Stimulated activated CD8-positive, alpha-beta memory T cell treated with anti-CD3 and anti-CD28 coated beads, Interleukin-7, amount 100 ng/mL, for 1 hour (primary cell): ENCODE results near the gene CIAO2A.
A peak's percentile ranks its signal among the peaks of the same experiment; 100 is the strongest.
"Not testable (repeated sequence)": the region's sequence is repeated elsewhere in the genome, so short reads cannot be mapped to it uniquely, and the experiment has no call there.

Source experiments
- DNase-seq, 2 donors: peaks; one replicate each; pipeline ENCODE4 v3.0.0-alpha.2; 2020; ENCODE audit warnings: low read depth in 2 of 2

CIAO2A gene

DNA sequence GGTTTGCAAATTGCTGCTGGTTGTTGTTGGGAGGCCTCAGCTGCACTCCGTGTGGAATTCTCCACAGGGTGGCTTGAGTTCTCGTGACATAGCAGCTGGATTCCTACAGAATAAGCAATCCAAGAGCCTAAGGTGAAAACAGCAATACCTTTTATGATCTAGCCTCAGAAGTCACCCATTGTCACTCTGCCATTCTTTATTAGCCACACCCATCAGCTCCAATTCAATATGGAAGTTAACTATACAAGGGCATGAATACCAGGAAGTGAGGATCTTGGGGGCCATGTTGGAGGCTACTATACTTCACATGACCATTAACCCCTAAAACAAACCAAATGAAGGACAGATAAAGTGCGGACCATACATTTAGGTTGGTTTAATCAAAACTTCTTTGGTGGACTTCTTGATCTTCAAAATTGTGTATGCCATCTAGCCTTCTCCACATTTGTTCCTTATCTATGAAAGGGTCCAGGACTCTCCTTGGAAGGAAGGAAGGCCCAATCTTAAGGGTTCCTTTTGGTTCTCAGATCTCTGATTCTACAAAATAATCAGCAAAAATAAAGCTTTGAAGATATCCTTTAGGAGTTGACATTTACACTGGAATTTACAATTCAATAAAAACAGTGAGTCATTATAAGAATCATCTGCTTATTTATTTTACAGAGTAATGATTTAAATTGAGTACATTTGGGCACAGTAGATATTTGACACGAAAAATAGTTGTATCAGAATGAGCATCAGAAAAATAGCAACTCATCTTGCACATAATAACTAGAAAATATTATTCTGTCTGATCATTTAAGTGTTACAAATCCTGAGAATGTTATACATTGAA, 21.5 kb downstream of the CIAO2A start:
- DNase-seq, result no peak

DNA sequence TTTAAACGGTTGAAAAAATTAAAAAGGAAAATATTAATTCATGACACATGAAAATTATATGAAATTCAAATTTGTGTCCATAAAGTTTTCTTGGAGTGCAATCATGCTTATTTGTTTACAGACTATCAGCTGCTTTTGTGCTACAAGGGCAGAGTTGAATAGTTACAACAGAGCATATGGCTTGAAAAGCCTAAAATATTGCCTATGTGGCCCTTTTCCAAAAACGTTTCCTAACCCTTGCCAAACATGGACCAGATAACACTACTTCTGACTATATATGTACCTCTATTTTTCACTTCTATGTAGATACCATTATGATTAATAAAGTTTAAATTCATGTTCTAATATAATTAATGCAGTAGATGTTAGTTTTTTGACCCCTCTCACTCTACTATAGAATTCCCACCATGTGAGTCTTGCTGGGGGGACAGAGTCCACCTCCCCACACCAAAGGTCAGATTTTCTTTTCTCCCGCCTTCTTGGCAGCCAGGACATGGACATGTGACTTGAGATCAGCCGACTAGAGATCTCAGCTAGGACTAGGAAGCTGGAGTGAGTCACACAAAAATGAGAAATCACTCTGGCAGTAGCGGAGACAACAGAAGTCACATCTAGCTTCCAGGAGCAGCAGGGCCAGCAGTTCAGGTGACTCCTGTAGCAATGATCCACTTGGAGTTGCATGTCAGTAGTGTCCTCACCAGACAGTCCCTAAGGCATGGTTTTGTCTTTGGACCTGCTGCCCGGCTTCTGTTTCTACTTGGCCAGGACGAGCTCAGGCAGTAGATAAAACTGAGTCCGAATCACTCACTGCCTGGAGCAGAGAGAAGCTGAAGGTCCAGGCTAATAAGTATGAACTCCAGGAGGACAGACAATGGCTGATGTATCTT, 22.4 kb downstream of the CIAO2A start:
- DNase-seq, result no peak

DNA sequence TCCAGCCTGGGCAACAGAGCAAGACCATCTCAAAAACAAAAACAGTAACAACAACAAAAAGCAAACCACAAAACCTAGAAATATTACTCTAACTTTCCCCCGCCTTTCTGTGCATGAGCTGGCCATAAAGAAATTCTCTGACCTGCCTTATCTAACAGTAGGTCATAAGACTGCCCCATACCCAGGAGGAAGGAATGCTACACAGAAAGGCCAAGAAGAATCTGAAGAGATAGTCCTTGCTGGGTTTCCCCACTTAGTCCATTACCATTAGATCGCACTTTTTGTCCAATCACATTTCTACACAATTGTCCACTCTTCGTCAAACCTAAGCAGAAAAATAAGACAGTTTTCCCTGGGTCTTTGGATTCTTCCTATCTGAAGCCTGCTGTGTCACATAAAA, 23.5 kb downstream of the CIAO2A start:
- DNase-seq, result no peak

DNA sequence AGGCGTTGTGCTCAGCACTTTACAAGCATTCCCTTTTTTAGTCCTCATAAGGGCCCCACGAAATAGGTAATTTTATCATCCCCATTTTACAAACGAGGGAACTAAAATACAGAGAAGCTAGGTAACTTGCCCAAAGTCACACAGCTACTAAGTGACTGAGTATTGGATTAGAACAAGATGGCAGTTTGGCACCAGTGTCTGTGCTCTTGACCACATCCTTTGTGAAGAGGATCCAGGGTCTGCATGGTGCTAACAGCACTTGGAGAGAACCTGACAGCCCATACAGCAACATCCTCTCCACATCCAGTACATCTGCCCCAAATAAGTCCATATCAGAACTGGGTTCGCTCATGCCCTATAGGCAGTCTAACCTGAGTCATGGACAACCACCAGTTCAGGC, 25.5 kb downstream of the CIAO2A start:
- DNase-seq, result no peak

DNA sequence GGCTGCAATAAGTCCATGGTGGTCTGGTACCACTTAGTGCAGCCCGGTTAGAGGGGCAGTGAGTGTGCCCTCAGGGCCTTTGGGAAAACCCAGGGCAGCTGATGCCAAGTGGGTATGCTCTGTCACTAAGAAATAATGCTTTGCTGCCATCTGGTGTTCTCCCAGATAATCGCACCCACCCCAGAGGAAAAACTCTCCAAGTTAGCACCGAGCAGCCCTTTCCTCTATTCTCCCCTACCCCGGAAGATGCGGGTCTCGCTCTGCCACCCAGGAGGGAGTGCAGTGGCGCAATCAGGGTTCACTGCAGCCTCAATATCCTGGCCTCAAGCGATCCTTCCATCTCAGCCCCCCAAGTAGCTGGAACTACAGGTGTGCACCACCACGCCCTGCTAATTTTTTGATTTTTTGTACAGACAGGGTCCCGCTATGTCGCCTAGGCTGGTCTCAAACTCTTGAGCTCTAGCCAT, 26.0 kb downstream of the CIAO2A start:
- DNase-seq, result peak; percentile 35 to 36

DNA sequence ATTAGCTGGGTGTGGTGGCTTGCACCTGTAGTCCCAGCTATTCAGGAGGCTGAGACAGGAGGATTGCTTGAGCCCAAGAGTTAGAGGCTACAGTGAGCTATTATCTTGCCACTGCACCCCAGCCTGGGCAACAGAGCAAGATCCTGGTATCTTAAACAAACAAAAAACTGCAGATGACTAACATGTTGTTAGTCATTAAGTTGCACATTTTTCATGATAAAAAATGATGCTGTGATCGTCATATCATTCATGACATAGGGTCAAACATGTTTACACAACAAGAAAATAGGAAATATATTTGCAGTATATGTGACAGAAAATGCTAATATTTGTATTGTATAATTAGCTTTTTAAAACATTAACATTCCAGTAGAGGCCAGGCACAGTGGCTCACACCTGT, 27.2 kb downstream of the CIAO2A start:
- DNase-seq, result no peak

DNA sequence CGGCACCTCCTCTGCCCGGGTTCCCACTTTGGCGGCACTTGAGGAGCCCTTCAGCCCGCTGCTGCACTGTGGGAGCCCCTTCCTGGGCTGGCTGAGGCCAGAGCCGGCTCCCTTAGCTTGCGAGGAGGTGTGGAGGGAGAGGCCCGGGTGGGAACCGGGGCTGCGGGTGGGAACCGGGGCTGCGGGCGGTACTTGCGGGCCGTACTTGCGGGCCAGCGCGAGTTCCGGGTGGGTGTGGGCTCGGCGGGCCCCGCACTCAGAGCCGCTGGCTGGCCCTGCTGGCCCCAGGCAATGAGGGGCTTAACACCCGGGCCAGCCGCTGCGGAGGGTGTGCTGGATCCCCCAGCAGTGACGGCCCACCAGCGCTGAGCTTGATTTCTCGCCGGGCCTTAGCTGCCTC, 32.9 kb downstream of the CIAO2A start:
- DNase-seq, result no peak

DNA sequence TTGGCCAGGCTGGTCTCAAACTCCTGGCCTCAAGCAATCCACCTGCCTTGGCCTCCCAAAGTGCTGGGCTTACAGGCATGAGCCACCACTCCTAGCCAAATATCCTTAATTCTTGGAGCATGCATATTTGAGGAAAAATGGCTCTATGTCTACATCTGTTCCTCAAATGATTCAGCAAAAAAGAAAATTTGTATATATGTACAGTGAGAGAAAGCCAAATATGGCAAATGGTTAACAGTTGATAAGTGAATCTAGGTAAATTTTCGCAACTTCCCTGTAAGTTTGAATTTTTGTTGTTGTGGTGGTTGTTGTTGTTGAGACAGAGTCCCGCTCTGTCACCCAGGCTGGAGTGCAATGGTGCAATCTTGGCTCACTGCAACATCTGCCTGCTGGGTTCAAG, 34.5 kb downstream of the CIAO2A start:
- DNase-seq, result not testable (repeated sequence)

DNA sequence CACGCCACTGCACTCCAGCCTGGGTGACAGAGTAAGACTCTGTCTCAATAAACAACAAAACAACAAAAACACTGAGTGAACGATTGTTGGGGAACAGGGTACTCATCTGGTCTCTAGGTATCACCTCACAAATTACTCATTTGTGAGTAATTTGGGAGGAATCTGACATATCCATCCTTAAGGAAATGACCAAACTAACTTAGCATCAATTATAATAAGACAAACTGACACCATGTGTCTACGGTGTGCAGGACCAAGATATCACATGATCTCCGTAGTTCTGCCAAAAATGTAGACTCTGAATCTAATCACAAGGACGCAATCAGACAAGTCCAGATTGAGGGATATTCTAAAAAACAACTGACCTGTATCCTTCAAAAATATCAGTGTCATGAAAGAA, 35.4 kb downstream of the CIAO2A start:
- no peak for DNase-seq

DNA sequence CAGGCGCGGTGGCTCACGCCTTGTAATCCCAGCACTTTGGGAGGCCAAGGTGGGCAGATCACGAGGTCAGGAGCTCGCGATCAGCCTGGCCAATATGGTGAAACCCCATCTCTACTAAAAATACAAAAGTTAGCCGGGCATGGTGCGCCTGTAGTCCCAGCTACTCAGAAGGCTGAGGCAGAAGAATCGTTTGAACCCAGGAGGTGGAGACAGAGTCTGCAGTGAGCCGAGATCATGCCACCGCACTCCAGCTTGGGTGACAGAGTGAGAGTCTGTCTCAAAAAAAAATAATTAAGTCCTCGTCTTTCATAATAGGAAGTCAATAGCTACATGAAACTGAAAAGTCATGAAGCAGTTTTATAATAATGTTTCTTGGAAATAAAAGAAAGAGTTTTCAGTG, 40.0 kb downstream of the CIAO2A start:
- not testable (repeated sequence) for DNase-seq

DNA sequence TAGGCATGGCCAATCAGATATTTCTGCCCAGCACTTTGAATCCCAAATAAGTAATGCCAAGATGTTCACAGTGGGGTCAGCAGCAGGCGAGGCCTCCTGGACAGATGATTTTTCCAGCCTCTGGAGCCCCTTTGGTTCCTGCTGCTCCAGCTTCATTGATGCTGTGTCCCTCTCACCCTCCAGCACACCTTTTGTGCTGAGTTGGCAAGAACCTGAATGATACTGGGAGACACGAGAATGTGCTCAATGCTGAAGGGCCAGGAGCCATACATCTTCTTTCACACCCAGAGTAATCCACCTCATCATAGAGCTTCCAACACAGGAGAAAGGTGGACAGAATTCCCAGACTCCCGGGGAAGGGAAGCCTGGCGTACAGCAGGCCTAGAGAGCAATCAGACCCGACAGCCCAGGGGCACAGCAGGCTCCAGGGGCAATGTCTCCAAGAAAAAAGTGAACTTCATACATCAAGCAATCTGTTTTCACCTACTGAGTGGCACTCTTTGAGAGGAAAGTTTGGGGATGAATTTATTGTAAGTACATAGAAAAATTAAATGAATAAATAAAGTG, 40.6 kb downstream of the CIAO2A start:
- no peak for DNase-seq

DNA sequence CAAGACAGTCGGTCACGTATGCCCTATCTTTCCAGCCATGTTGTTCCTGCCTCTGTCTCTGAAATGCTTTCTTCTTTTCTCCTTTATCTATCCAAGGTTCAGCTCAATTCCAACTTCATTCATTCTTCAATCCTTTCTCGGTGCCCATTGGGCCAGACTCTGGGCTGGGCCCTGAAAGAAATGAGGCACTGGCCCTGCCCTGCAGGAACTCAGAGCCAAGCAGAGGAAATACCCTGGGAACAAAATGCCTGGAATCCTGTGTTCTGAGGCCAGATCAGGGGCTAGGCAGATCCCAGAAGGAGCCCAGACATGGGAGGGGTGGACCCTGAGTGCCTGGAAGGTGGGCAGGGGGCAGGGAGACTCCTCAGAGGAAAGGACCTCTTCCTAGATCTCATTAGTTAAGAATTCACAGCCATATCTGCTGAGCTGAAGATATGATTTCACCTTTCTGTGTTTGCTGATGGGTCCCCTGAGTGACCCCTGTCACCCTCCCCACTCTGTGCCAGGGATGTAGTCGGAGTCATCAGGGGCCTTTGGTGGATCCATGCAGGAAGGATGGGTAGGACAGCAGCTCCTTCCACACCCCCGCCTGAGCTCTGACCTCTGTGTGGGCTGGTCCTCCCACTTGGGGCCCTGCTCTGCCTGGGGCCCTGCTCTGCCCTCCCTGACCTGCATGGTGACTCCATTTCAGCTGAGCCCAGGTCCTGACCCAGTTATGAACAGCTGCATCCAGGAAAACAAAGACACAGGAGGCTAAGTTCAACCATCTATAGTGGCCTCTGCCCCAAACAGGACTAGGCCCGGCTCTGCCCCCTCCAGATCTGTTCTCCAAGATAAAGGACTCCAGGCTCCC, 42.0 kb downstream of the CIAO2A start:
- no peak for DNase-seq

DNA sequence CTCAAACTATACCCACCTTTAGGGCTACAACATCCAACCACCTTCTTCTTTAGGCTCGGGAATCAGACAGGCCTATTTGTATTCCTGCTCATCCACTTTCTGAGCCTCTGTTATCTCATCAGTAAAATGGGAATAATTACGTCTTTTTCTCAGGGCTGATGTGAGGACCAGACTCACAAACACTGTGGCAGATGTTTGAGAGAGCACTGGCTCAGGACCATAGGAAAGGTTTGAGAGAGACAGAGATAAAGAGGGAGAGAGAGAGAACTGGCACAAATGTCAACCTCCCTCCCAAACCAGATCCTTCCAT, 42.6 kb downstream of the CIAO2A start:
- no peak for DNase-seq

DNA sequence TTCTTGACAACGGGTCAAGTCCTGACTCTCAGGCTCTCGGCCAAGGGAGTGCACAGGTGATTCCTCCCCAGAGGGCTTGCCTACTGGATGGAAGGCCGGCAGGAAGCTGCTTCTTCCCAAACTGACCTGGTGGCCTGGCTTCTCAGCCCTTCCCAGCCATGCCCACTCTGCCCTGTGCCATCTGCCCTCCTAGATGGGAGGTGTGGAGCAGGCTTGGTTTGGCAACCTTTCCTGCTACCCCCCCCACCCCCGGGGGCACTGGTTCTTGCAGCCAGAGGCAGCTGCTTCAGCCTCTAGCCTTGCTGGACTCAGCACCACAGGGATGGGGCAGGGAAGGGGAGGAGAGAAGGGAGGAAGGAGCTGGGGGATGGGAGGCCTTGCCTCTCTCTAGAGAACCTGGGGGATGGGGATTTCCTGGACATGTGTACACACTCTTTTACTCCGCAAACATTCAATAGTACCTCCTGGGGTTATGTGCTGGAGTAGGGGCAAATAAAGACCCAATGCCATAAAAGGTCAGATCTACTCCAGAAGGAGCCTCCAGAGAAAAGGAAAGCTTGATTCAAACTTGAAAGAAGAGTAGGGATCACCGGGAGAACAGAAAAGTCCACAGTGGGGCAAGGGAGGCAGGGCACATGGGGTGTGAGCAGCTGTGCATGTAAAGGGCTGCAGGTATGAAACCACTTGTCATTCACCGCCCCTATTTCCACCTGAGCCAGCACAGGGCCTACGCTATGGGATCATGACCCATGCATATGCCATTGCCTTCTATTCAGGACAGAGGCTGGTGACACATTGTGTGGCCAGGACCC, 43.2 kb downstream of the CIAO2A start:
- DNase-seq, result no peak

DNA sequence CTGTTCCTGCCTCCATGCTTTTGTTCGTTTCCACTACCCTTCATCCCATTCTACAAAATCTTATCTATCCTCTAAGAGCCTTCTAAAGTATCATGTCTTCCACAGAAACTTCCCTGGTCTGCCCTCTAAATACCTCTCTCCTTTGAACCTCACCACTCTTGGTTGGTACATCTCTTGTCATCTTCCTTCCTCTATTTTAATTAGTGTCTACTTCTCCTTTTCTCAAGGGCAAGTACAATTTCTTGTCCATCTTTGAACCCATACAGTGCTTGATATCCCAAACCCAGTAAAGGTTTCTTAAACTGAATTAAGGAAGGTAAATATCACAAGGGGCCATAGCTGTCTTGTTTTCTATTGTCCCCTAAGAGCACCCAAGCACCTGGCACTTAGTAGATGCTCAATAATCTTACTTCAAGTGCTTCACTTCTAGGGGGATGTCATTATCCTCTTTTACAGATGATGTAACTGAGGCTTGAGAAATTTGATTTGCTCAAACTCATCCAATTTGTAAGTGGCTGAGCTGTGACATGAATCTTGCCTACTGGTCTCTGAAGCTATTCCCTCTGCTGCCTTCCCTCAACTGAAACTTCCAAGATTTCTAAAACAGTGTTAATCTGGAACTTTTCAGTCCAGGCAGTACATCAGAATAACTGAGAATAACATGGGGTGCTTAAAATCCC, 44.7 kb downstream of the CIAO2A start:
- DNase-seq, result no peak

DNA sequence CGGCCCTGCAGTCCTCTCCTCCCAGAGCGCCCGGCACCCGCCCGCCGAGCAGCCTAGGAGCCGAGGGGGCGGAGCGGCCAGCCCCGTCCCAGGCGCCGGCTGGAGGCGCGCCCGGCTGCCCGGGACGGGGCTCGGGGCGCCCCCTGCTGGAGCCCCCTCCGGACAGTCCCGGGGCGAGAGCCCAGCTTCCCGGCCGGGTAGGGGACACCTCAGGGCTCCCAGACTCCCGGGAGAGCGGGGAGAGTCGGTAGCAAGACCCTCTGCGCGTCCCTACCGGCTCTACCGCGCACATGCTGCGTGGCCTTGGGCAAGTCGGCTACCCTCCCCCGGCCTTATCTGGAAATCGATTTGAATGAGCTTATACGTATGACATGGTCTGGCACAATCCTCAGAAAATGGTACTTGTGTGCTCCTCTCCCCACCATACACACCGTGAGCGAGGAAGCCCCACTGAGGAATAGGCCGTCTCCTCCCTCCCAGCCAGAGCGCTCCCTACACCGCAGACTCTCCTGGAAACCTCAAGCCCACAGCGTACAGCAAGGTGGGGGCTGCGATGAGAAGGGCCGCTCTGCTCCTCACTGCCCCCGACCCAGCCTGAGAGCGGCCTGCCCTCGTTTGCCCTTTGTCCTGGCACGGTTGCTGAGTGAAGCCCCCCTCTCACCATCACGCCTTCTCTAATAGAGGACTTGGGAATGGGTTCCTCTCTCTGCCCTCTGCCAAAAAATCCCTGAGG, 47.1 kb downstream of the CIAO2A start, which contains the start of gene DAPK2:
Gene DAPK2, minus strand, starts transcription at position 65 of the 733 bp plus-strand sequence. CDS start 6,224 bp downstream, outside the sequence.
- DNase-seq, result peak; percentile 39 to 43

DNA sequence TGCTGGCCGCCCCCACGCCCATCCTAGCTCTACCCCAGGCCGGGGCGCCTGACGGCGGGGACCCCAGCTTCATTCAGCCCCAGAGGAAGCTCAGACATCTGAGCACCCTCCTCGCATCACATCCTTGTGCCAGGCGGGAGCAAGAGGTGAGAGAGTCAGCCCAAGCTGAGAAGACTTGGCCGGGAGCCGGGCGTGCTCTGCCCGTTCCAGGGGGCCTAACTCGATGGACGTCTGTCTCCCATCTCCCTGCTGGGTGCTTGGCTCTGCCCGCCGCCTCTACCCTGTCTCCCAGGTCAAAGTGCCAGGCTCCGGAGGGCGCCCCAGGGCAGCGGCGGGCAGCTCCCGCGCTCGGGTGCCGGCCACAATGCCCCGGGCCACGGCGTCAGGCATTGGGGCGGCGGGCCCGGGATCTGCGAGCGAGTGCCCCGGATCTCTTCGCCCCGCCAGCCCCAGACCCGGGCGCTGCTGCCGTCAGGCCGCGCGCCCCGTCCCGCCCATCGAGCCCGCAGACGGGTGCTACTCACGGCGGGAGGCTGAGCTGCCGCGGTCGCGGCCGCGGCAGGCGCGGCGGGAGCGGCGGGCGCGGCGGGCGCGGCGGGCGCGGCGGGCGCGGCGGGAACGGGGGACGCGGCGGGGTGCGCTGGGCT, 47.7 kb downstream of the CIAO2A start:
- no peak for DNase-seq

DNA sequence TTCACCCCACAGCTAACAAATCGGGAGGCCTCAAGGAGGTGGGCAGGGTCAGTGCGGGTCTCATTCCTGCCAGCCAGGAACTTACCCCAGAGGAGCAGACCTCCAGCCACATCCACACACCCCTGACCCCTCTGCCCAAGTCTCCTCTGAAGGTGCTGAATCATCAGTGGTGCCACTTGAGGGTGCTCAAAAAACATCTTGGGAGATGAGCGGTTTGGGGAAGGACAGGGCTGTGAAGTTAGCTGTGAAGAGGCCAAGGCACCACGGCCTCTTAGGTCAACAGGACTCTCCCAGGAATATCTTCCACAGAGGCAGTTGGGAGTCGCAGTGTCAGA, 48.6 kb downstream of the CIAO2A start:
- no peak for DNase-seq
